Measurements from ENCODE around the gene GBE1. TPM values are rescaled to one million over a fixed set of nuclear protein-coding genes. Genes with fewer than 3 reads are reported as not detected.

The GBE1 gene
- total and polyA plus RNA-seq, 10 of the 15 experiments (the other 5 are each of a cell fraction or from before 2014, with no cell fraction given) = 21.4 to 62.2 (median 41.5) TPM

GRCh38 chr3:81760924-81761903 is at the start of gene GBE1 (continued):
- TF ChIP-seq CBFB (IDR thresholded peaks at IDR 0.05; ENCODE audit: low read depth) (no peak; the same call in none of the 2 replicates), CBX5 (IDR thresholded peaks at IDR 0.05; ENCODE audit: low read depth) (peak; percentile 92), SREBF2 (IDR thresholded peaks at IDR 0.05; ENCODE audit: low read length) (no peak), NR2C2 (IDR thresholded peaks at IDR 0.05; ENCODE audit: borderline replicate concordance, control insufficient read depth, insufficient read length, low read depth) (peak; percentile 71), ATF3 (IDR thresholded peaks at IDR 0.05; ENCODE audit: borderline replicate concordance, extremely low read depth, low read depth, low read length) (no peak), SUPT20H (IDR thresholded peaks at IDR 0.05; ENCODE audit: borderline replicate concordance, control insufficient read depth, low read depth, low read length) (no peak), SRF (IDR thresholded peaks at IDR 0.05; ENCODE audit: low read depth in 2 of 2, low read length in 2 of 2) (peak; percentile 70 to 96), ZSCAN29 (IDR thresholded peaks at IDR 0.05) (peak; percentile 20; the same call in 1 of the 2 replicates), KLF5 (IDR thresholded peaks at IDR 0.05; ENCODE audit: partially characterized antibody) (no peak), KDM1A (IDR thresholded peaks at IDR 0.05; ENCODE audit: borderline replicate concordance) (no peak), ESRRA (IDR thresholded peaks at IDR 0.05; ENCODE audit: low read length) (no peak), NFYB (IDR thresholded peaks at IDR 0.05; ENCODE audit: insufficient read depth, low read depth, low read length) (no peak), E2F4 (IDR thresholded peaks at IDR 0.05; ENCODE audit: low read depth, low read length) (0 out of 2 replicates have a peak, but pooled peaks have one; percentile 40), NFYA (IDR thresholded peaks at IDR 0.05; ENCODE audit: borderline replicate concordance, low read depth, low read length) (no peak), MYB (IDR thresholded peaks at IDR 0.05; ENCODE audit: borderline replicate concordance, low read depth, low read length) (peak; percentile 72), YBX1 (IDR thresholded peaks at IDR 0.05) (no peak), PAX5 (IDR thresholded peaks at IDR 0.05; ENCODE audit: borderline replicate concordance, low read depth, low read length) (peak; percentile 80; the same call in 1 of the 2 replicates), MLLT1 (IDR thresholded peaks at IDR 0.05) (peak; percentile 100), IKZF1 (conservative IDR thresholded peaks at IDR 0.05) (peak; percentile 96)
- TF ChIP-seq, protein P1, sequence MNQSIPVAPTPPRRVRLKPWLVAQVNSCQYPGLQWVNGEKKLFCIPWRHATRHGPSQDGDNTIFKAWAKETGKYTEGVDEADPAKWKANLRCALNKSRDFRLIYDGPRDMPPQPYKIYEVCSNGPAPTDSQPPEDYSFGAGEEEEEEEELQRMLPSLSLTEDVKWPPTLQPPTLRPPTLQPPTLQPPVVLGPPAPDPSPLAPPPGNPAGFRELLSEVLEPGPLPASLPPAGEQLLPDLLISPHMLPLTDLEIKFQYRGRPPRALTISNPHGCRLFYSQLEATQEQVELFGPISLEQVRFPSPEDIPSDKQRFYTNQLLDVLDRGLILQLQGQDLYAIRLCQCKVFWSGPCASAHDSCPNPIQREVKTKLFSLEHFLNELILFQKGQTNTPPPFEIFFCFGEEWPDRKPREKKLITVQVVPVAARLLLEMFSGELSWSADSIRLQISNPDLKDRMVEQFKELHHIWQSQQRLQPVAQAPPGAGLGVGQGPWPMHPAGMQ (IDR thresholded peaks at IDR 0.05; ENCODE audit: borderline replicate concordance) = no peak
- TF ChIP-seq, protein P2, sequence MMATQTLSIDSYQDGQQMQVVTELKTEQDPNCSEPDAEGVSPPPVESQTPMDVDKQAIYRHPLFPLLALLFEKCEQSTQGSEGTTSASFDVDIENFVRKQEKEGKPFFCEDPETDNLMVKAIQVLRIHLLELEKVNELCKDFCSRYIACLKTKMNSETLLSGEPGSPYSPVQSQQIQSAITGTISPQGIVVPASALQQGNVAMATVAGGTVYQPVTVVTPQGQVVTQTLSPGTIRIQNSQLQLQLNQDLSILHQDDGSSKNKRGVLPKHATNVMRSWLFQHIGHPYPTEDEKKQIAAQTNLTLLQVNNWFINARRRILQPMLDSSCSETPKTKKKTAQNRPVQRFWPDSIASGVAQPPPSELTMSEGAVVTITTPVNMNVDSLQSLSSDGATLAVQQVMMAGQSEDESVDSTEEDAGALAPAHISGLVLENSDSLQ (IDR thresholded peaks at IDR 0.05) = peak; percentile 68
- TF ChIP-seq, protein P3, sequence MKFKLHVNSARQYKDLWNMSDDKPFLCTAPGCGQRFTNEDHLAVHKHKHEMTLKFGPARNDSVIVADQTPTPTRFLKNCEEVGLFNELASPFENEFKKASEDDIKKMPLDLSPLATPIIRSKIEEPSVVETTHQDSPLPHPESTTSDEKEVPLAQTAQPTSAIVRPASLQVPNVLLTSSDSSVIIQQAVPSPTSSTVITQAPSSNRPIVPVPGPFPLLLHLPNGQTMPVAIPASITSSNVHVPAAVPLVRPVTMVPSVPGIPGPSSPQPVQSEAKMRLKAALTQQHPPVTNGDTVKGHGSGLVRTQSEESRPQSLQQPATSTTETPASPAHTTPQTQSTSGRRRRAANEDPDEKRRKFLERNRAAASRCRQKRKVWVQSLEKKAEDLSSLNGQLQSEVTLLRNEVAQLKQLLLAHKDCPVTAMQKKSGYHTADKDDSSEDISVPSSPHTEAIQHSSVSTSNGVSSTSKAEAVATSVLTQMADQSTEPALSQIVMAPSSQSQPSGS (IDR thresholded peaks at IDR 0.05; ENCODE audit: low read length) = no peak; the same call in 1 of the 2 replicates
